GM12891 (cell line): ENCODE results near the gene USP15.
"Not testable (repeated sequence)": the region's sequence is repeated elsewhere in the genome, so short reads cannot be mapped to it uniquely, and the experiment has no call there.

Experiments
- DNase-seq: peaks from one replicate; pipeline ENCODE4 v3.0.0; 2011; ENCODE audit warnings: low spot score; ENCODE audit not compliant: insufficient read length
- FAIRE-seq: peaks from 2 replicates; lab custom pipeline; 2011; peaks lifted over from hg19 to GRCh38; lab: Jason Lieb, UNC
- PAX5 ChIP-seq: IDR thresholded peaks from 2 replicates; pipeline ENCODE4 v1.6.1; 2011; ENCODE audit warnings: low read length, moderate library complexity, mild to moderate bottlenecking; ENCODE audit not compliant: insufficient read depth, severe bottlenecking
- POLR2A ChIP-seq: IDR thresholded peaks from 2 replicates; pipeline ENCODE4 v1.6.1; 2011; ENCODE audit warnings: low read depth, low read length, control low read depth
- POLR2AphosphoS5 ChIP-seq: IDR thresholded peaks from 2 replicates; pipeline ENCODE4 v1.6.1; 2011; ENCODE audit warnings: low read depth, low read length, control low read depth
- POU2F2 ChIP-seq: IDR thresholded peaks from 2 replicates; pipeline ENCODE4 v1.6.1; 2011; ENCODE audit warnings: low read depth, mild to moderate bottlenecking, control low read depth, low read length, moderate library complexity
- SPI1 ChIP-seq: IDR thresholded peaks from 2 replicates; pipeline ENCODE4 v1.6.1; 2011; ENCODE audit warnings: low read depth, low read length, control low read depth
- TAF1 ChIP-seq: IDR thresholded peaks from 2 replicates; pipeline ENCODE4 v1.6.1; 2011; ENCODE audit warnings: low read depth, low read length, control low read depth

The USP15 gene

GRCh38 chr12:62414180-62414579 is 154.0 kb downstream of the USP15 start:
- TF ChIP-seq POU2F2 (no peak), POLR2AphosphoS5 (no peak), SPI1 (no peak), PAX5 (no peak), TAF1 (no peak), POLR2A (no peak)
- DNase-seq (no peak), FAIRE-seq (no peak)

GRCh38 chr12:62426089-62426488 is 165.9 kb downstream of the USP15 start:
- TF ChIP-seq POU2F2 = no peak
- TF ChIP-seq TAF1 = no peak
- TF ChIP-seq POLR2A = no peak
- TF ChIP-seq SPI1 = no peak
- TF ChIP-seq POLR2AphosphoS5 = no peak
- no peak for TF ChIP-seq PAX5
- FAIRE-seq = no peak
- no peak for DNase-seq

GRCh38 chr12:62429457-62429856 is 169.3 kb downstream of the USP15 start:
- DNase-seq (no peak), FAIRE-seq (no peak)
- no peak for TF ChIP-seq POLR2A
- no peak for TF ChIP-seq POU2F2
- no peak for TF ChIP-seq PAX5
- no peak for TF ChIP-seq TAF1
- no peak for TF ChIP-seq POLR2AphosphoS5
- no peak for TF ChIP-seq SPI1

GRCh38 chr12:62434494-62435302 is 174.5 kb downstream of the USP15 start:
- DNase-seq (no peak), FAIRE-seq (peak; percentile 13)
- TF ChIP-seq PAX5 (no peak), SPI1 (no peak), POU2F2 (no peak), TAF1 (no peak), POLR2AphosphoS5 (no peak), POLR2A (no peak)

- TF ChIP-seq POLR2A = no peak
- TF ChIP-seq POLR2AphosphoS5 = no peak
- no peak; the same call in 1 of the 2 replicates for TF ChIP-seq SPI1
- TF ChIP-seq TAF1 = no peak
- 0 out of 2 replicates have a peak, but pooled peaks have one; percentile 36 for TF ChIP-seq POU2F2
- DNase-seq (peak; percentile 41), FAIRE-seq (peak; percentile 82)
Measured at GRCh38 chr12:62435303-62436163, 175.3 kb downstream of the USP15 start.

- FAIRE-seq = no peak
- DNase-seq = no peak
- TF ChIP-seq SPI1 (no peak), POLR2A (no peak), POLR2AphosphoS5 (no peak), PAX5 (no peak), POU2F2 (no peak), TAF1 (no peak)
Measured at GRCh38 chr12:62436164-62436503, 175.9 kb downstream of the USP15 start.

GRCh38 chr12:62438098-62438692 is 178.0 kb downstream of the USP15 start:
- TF ChIP-seq TAF1 = no peak
- no peak for TF ChIP-seq PAX5
- TF ChIP-seq SPI1 = no peak
- TF ChIP-seq POLR2AphosphoS5 = no peak
- TF ChIP-seq POU2F2 = no peak
- TF ChIP-seq POLR2A = no peak
- DNase-seq (peak; percentile 13), FAIRE-seq (peak; percentile 76)

- FAIRE-seq (no peak), DNase-seq (no peak)
- TF ChIP-seq PAX5 = no peak
- TF ChIP-seq SPI1 = no peak
Measured at GRCh38 chr12:62446754-62447452, 186.7 kb downstream of the USP15 start.

- no peak for TF ChIP-seq POLR2A
- TF ChIP-seq POU2F2 = no peak
- DNase-seq = no peak
- no peak for FAIRE-seq
Measured at GRCh38 chr12:62448436-62448835, 188.2 kb downstream of the USP15 start.

- DNase-seq, FAIRE-seq: not testable (repeated sequence)
Measured at GRCh38 chr12:62455429-62455828, 195.2 kb downstream of the USP15 start.
